Liver (tissue), 9 donors: Measurements from ENCODE around the gene NPTN. TPM values are rescaled to one million over a fixed set of nuclear protein-coding genes. Genes with fewer than 3 reads are reported as not detected.

Experiments used
- DNase-seq: peaks from one replicate; pipeline ENCODE4 v3.0.0-alpha.2; 2017; ENCODE audit warnings: low spot score
- H3K27ac ChIP-seq, 2 donors: one replicate each; pipeline ENCODE4 v1.7.0; 2013; ENCODE audit warnings: inconsistent platforms in 2 of 2, low read length in 2 of 2, control low read depth in 1 of 2, low read depth in 1 of 2, mild to moderate bottlenecking in 1 of 2
- H3K27me3 ChIP-seq, 4 donors: one replicate each; pipeline versions ENCODE4 v1.6.1 to v1.7.0; 2013; ENCODE audit warnings: low read length in 3 of 4, inconsistent platforms in 1 of 4, mild to moderate bottlenecking in 1 of 4, moderate library complexity in 1 of 4; ENCODE audit not compliant: control insufficient read depth in 4 of 4, insufficient read depth in 4 of 4
- H3K36me3 ChIP-seq, 4 donors: one replicate each; pipeline versions ENCODE4 v1.6.1 to v1.7.0; 2013; ENCODE audit warnings: low read length in 3 of 4, mild to moderate bottlenecking in 3 of 4, low read depth in 1 of 4, moderate library complexity in 1 of 4; ENCODE audit not compliant: control insufficient read depth in 4 of 4, insufficient read depth in 3 of 4
- H3K4me1 ChIP-seq, 4 donors: one replicate each; pipeline versions ENCODE4 v1.6.1 to v1.7.0; 2013; ENCODE audit warnings: low read length in 3 of 4, mild to moderate bottlenecking in 3 of 4, moderate library complexity in 1 of 4; ENCODE audit not compliant: control insufficient read depth in 4 of 4, insufficient read depth in 4 of 4
- H3K4me3 ChIP-seq, 3 donors: one replicate each; pipeline versions ENCODE4 v1.6.1 to v1.7.0; 2013; ENCODE audit warnings: low read length in 3 of 3, control low read depth in 1 of 3, low read depth in 1 of 3, mild to moderate bottlenecking in 1 of 3
- H3K9ac ChIP-seq, 2 donors: one replicate each; pipeline ENCODE4 v1.7.0; 2013; ENCODE audit warnings: low read length in 2 of 2, mild to moderate bottlenecking in 2 of 2, moderate library complexity in 2 of 2, control low read depth in 1 of 2, low read depth in 1 of 2
- H3K9me3 ChIP-seq, 4 donors: one replicate each; pipeline versions ENCODE4 v1.6.1 to v1.7.0; 2013; ENCODE audit warnings: low read length in 3 of 4; ENCODE audit not compliant: control insufficient read depth in 4 of 4
- EGR1 ChIP-seq, 2 donors: IDR thresholded peaks; 2 replicates each; pipeline ENCODE4 v1.6.1; 2016 to 2018; ENCODE audit warnings: antibody characterized with exemption in 2 of 2, low read depth in 2 of 2
- FOXA1 ChIP-seq: IDR thresholded peaks from 2 replicates; pipeline ENCODE4 v1.6.1; 2016; ENCODE audit warnings: antibody characterized with exemption
- FOXA2 ChIP-seq: IDR thresholded peaks from 2 replicates; pipeline ENCODE4 v1.6.1; 2016; ENCODE audit warnings: antibody characterized with exemption
- GABPA ChIP-seq, 2 donors: IDR thresholded peaks in 1 of 2; conservative IDR thresholded peaks in 1 of 2; 2 replicates each; pipeline ENCODE4 v1.6.1; 2016; ENCODE audit warnings: antibody characterized with exemption in 2 of 2, mild to moderate bottlenecking in 1 of 2, moderate library complexity in 1 of 2
- HNF4A ChIP-seq, 2 donors: conservative IDR thresholded peaks; 2 replicates each; pipeline ENCODE4 v1.6.1; 2016; ENCODE audit warnings: antibody characterized with exemption in 2 of 2, mild to moderate bottlenecking in 2 of 2
- HNF4G ChIP-seq: IDR thresholded peaks from 2 replicates; pipeline ENCODE4 v1.6.1; 2016; ENCODE audit warnings: antibody characterized with exemption
- JUND ChIP-seq, 2 donors: IDR thresholded peaks; 2 replicates each; pipeline ENCODE4 v1.6.1; 2016; ENCODE audit warnings: antibody characterized with exemption in 2 of 2
- NR2F2 ChIP-seq: IDR thresholded peaks from 2 replicates; pipeline ENCODE4 v1.6.1; 2016; ENCODE audit warnings: antibody characterized with exemption
- RAD21 ChIP-seq, 2 donors: IDR thresholded peaks; 2 replicates each; pipeline ENCODE4 v1.6.1; 2016; ENCODE audit warnings: antibody characterized with exemption in 2 of 2, mild to moderate bottlenecking in 2 of 2
- RXRA ChIP-seq, 2 donors: IDR thresholded peaks; 2 replicates each; pipeline ENCODE4 v1.6.1; 2017 to 2018; ENCODE audit warnings: antibody characterized with exemption in 2 of 2, mild to moderate bottlenecking in 1 of 2
- SP1 ChIP-seq: IDR thresholded peaks from 2 replicates; pipeline ENCODE4 v1.6.1; 2018; ENCODE audit warnings: antibody characterized with exemption, mild to moderate bottlenecking
- TAF1 ChIP-seq: conservative IDR thresholded peaks from 2 replicates; pipeline ENCODE4 v1.6.1; 2016; ENCODE audit warnings: antibody characterized with exemption, mild to moderate bottlenecking
- YY1 ChIP-seq: IDR thresholded peaks from 2 replicates; pipeline ENCODE4 v1.6.1; 2016; ENCODE audit warnings: antibody characterized with exemption, mild to moderate bottlenecking
- WGBS: extraction: QIAGEN DNeasy Blood & Tissue Kit; methylation state at CpG from one replicate; pipeline ENCODE4 v1.1.7; 2013; 5-methylcytosine and 5-hydroxymethylcytosine counted together
- polyA plus RNA-seq, 2 donors: library from polyadenylated mRNA; stranded (reverse) in 1 of 2; unstranded in 1 of 2; fragments of 200-250 nt in 1 of 2; fragments of >200 nt in 1 of 2; fragmentation: Nextera tagmentation in 1 of 2; extraction: Ambion mirVana in 1 of 2; gene quantifications; one replicate each; pipeline versions ENCODE4 v1.2.1 to v1.2.3, GENCODE V29; 2013 to 2015
- total RNA-seq, 2 donors: library from RNA; depleted of rRNA; stranded (reverse); fragments of >200 nt; gene quantifications; one replicate each; pipeline ENCODE4 v1.2.3, GENCODE V29; 2014
- TF ChIP-seq, protein P1 (sequence below): IDR thresholded peaks from 2 replicates; pipeline ENCODE4 v1.6.1; 2016; ENCODE audit warnings: antibody characterized with exemption, mild to moderate bottlenecking
- TF ChIP-seq, protein P2 (sequence below): fragments of 150-350 bp; IDR thresholded peaks from 2 replicates; pipeline ENCODE4 v1.5.1; 2017; ENCODE audit warnings: improper control_type of control experiment, low read depth, low read length; ENCODE audit not compliant: missing input control
- TF ChIP-seq, protein P3 (sequence below): IDR thresholded peaks from 2 replicates; pipeline ENCODE4 v1.6.1; 2016; ENCODE audit warnings: antibody characterized with exemption
- TF ChIP-seq, protein P4 (sequence below): IDR thresholded peaks from 2 replicates; pipeline ENCODE4 v1.6.1; 2016; ENCODE audit warnings: antibody characterized with exemption
- TF ChIP-seq, protein P5 (sequence below): IDR thresholded peaks from 2 replicates; pipeline ENCODE4 v1.6.1; 2016; ENCODE audit warnings: antibody characterized with exemption
- donor health status: healthy.
- donor health status: healthy.
- donor health status: healthy.
- donor health status: healthy.
- donor health status: healthy.

The NPTN gene
- total and polyA plus RNA-seq, 4 donors, result 16.8 to 42.4 (median 33.9) TPM

DNA sequence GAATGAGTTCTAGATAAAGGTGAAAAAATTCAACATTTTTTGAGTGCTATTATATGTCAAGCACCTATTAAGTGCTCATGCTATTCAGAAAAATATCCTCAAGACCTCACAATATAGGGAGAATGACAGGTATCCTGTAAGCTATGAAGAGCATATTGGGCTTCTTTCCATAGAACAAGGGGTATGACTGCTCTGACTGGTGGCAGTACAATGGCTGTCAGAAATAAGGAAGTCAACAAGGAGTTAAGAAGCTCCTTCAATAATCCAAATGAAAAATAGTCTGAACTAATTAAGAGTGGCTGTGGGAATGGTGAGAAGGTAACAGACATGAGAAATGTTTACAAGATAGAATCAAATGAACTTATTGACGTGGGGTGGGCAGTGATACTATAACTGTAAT, 24.7 kb downstream of the NPTN start:
- Histone ChIP-seq H3K4me1 (no peaks in the 10 kb centered on the region), H3K27me3 (no peaks in the 10 kb centered on the region), H3K9ac (no peak overlapping the region), H3K36me3 (no peaks in the 10 kb centered on the region), H3K9me3 (no peaks in the 10 kb centered on the region), H3K4me3 (no peak overlapping the region), H3K27ac (no peak overlapping the region)
- WGBS, result 87% methylated on average over 1 of the region's 1 CpG
- no peak for TF ChIP-seq NR2F2
- TF ChIP-seq JUND (IDR thresholded peaks at IDR 0.05), result no peak
- TF ChIP-seq HNF4A (conservative IDR thresholded peaks at IDR 0.05), result no peak
- no peak for TF ChIP-seq GABPA (IDR thresholded peaks at IDR 0.05 in 1 of 2, conservative IDR thresholded peaks at IDR 0.05 in 1 of 2)
- TF ChIP-seq, protein P1, sequence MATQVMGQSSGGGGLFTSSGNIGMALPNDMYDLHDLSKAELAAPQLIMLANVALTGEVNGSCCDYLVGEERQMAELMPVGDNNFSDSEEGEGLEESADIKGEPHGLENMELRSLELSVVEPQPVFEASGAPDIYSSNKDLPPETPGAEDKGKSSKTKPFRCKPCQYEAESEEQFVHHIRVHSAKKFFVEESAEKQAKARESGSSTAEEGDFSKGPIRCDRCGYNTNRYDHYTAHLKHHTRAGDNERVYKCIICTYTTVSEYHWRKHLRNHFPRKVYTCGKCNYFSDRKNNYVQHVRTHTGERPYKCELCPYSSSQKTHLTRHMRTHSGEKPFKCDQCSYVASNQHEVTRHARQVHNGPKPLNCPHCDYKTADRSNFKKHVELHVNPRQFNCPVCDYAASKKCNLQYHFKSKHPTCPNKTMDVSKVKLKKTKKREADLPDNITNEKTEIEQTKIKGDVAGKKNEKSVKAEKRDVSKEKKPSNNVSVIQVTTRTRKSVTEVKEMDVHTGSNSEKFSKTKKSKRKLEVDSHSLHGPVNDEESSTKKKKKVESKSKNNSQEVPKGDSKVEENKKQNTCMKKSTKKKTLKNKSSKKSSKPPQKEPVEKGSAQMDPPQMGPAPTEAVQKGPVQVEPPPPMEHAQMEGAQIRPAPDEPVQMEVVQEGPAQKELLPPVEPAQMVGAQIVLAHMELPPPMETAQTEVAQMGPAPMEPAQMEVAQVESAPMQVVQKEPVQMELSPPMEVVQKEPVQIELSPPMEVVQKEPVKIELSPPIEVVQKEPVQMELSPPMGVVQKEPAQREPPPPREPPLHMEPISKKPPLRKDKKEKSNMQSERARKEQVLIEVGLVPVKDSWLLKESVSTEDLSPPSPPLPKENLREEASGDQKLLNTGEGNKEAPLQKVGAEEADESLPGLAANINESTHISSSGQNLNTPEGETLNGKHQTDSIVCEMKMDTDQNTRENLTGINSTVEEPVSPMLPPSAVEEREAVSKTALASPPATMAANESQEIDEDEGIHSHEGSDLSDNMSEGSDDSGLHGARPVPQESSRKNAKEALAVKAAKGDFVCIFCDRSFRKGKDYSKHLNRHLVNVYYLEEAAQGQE, result no peak
- no peak for DNase-seq

DNA sequence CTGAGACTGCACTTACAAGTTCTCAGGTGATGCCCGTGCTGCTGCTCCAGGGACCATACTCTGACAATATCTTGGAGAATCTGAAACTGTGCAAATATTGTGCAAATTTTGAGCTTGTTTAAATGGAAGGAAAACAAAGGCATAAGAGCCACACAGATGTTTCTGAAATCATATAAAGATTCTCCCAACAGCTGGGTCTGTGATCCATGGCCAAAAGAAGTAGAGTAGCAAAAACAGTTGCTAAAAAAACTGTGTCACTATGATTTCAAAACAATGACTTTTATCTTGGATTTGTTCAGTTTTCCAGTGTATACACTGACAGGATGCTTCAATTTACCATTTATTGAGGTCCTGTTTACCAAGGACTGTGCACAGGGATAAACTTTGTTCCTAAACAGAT, 25.3 kb downstream of the NPTN start:
- Histone ChIP-seq H3K4me1 (no peaks in the 10 kb centered on the region), H3K9ac (no peak overlapping the region), H3K4me3 (no peak overlapping the region), H3K27me3 (no peaks in the 10 kb centered on the region), H3K36me3 (no peaks in the 10 kb centered on the region), H3K9me3 (no peaks in the 10 kb centered on the region), H3K27ac (no peak overlapping the region)
- 89% methylated on average over 1 of the region's 1 CpG for WGBS
- DNase-seq, result no peak
- TF ChIP-seq, protein P2, sequence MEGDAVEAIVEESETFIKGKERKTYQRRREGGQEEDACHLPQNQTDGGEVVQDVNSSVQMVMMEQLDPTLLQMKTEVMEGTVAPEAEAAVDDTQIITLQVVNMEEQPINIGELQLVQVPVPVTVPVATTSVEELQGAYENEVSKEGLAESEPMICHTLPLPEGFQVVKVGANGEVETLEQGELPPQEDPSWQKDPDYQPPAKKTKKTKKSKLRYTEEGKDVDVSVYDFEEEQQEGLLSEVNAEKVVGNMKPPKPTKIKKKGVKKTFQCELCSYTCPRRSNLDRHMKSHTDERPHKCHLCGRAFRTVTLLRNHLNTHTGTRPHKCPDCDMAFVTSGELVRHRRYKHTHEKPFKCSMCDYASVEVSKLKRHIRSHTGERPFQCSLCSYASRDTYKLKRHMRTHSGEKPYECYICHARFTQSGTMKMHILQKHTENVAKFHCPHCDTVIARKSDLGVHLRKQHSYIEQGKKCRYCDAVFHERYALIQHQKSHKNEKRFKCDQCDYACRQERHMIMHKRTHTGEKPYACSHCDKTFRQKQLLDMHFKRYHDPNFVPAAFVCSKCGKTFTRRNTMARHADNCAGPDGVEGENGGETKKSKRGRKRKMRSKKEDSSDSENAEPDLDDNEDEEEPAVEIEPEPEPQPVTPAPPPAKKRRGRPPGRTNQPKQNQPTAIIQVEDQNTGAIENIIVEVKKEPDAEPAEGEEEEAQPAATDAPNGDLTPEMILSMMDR, result no peak
- TF ChIP-seq JUND (IDR thresholded peaks at IDR 0.05) (no peak), SP1 (no peak), FOXA2 (no peak), GABPA (IDR thresholded peaks at IDR 0.05 in 1 of 2, conservative IDR thresholded peaks at IDR 0.05 in 1 of 2) (no peak), RXRA (IDR thresholded peaks at IDR 0.05) (no peak), TAF1 (no peak), HNF4G (no peak), EGR1 (IDR thresholded peaks at IDR 0.05; ENCODE audit: low read depth in 2 of 2) (no peak), YY1 (no peak), FOXA1 (no peak), RAD21 (IDR thresholded peaks at IDR 0.05) (no peak)
- TF ChIP-seq, protein P3, sequence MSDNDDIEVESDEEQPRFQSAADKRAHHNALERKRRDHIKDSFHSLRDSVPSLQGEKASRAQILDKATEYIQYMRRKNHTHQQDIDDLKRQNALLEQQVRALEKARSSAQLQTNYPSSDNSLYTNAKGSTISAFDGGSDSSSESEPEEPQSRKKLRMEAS, result no peak
- TF ChIP-seq, protein P4, sequence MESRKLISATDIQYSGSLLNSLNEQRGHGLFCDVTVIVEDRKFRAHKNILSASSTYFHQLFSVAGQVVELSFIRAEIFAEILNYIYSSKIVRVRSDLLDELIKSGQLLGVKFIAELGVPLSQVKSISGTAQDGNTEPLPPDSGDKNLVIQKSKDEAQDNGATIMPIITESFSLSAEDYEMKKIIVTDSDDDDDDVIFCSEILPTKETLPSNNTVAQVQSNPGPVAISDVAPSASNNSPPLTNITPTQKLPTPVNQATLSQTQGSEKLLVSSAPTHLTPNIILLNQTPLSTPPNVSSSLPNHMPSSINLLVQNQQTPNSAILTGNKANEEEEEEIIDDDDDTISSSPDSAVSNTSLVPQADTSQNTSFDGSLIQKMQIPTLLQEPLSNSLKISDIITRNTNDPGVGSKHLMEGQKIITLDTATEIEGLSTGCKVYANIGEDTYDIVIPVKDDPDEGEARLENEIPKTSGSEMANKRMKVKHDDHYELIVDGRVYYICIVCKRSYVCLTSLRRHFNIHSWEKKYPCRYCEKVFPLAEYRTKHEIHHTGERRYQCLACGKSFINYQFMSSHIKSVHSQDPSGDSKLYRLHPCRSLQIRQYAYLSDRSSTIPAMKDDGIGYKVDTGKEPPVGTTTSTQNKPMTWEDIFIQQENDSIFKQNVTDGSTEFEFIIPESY, result no peak
- TF ChIP-seq, protein P1, result no peak
- TF ChIP-seq, protein P5, sequence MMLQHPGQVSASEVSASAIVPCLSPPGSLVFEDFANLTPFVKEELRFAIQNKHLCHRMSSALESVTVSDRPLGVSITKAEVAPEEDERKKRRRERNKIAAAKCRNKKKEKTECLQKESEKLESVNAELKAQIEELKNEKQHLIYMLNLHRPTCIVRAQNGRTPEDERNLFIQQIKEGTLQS, result no peak
